CD4-positive, alpha-beta memory T cell (primary cell): Measurements from ENCODE around the gene CDH16. TPM values are rescaled to one million over a fixed set of nuclear protein-coding genes. Genes with fewer than 3 reads are reported as not detected.

ENCODE experiments used
- CTCF ChIA-PET: fragments of 350-600 bp; sonication (Branson Sonifier 250); formaldehyde crosslinking; loops from one replicate; lab custom pipeline; 2021; ENCODE audit warnings: inconsistent platforms; ENCODE audit not compliant: partially characterized antibody; lab: Charles Lee
- POLR2A ChIA-PET: fragments of 350-600 bp; sonication (Branson Sonifier 250); formaldehyde crosslinking; loops from one replicate; lab custom pipeline; 2021; ENCODE audit not compliant: partially characterized antibody; lab: Charles Lee
- DNase-seq, 5 donors: peaks; one replicate each; pipeline versions ENCODE4 v3.0.0 to v3.0.0-alpha.2; 2020 to 2022; ENCODE audit warnings: mixed read lengths in 1 of 5
- H3K27ac ChIP-seq: one replicate; pipeline ENCODE4 v1.7.0; 2013; ENCODE audit warnings: low read depth, low read length
- H3K27me3 ChIP-seq: 2 replicates; pipeline ENCODE4 v1.7.0; 2013; ENCODE audit warnings: mild to moderate bottlenecking, low read length, moderate library complexity; ENCODE audit not compliant: insufficient read depth
- H3K36me3 ChIP-seq: 2 replicates; pipeline ENCODE4 v1.7.0; 2013; ENCODE audit warnings: mild to moderate bottlenecking, low read length, moderate library complexity; ENCODE audit not compliant: insufficient read depth
- H3K4me1 ChIP-seq: 2 replicates; pipeline ENCODE4 v1.7.0; 2013; ENCODE audit warnings: mild to moderate bottlenecking, low read length, moderate library complexity; ENCODE audit not compliant: insufficient read depth
- H3K4me3 ChIP-seq, 2 donors: one replicate each; pipeline ENCODE4 v1.7.0; 2013; ENCODE audit warnings: low read length in 2 of 2, mild to moderate bottlenecking in 1 of 2
- H3K9me3 ChIP-seq, 2 donors: one replicate each; pipeline ENCODE4 v1.7.0; 2013; ENCODE audit warnings: low read length in 2 of 2, control low read depth in 1 of 2; ENCODE audit not compliant: control insufficient read depth in 1 of 2
- H3K27ac Mint-ChIP-seq, 7 donors: one replicate each; pipeline ENCODE4 v1.8.0; 2020 to 2021; ENCODE audit warnings: mixed read lengths in 7 of 7, mild to moderate bottlenecking in 6 of 7, inconsistent platforms in 3 of 7, moderate library complexity in 3 of 7
- H3K27me3 Mint-ChIP-seq, 2 donors: one replicate each; pipeline ENCODE4 v1.8.0; 2020 to 2021; ENCODE audit warnings: mixed read lengths in 2 of 2
- H3K36me3 Mint-ChIP-seq, 2 donors: one replicate each; pipeline ENCODE4 v1.8.0; 2020 to 2021; ENCODE audit warnings: mixed read lengths in 2 of 2, inconsistent platforms in 1 of 2, mild to moderate bottlenecking in 1 of 2
- H3K4me1 Mint-ChIP-seq, 4 donors: one replicate each; pipeline ENCODE4 v1.8.0; 2020 to 2021; ENCODE audit warnings: mixed read lengths in 4 of 4, mild to moderate bottlenecking in 1 of 4
- H3K4me3 Mint-ChIP-seq, 8 donors: one replicate each; pipeline ENCODE4 v1.8.0; 2020 to 2021; ENCODE audit warnings: mixed read lengths in 8 of 8, mild to moderate bottlenecking in 7 of 8, moderate library complexity in 6 of 8, inconsistent platforms in 3 of 8
- H3K9me3 Mint-ChIP-seq, 8 donors: one replicate each; pipeline ENCODE4 v1.8.0; 2020 to 2021; ENCODE audit warnings: mixed read lengths in 8 of 8, mild to moderate bottlenecking in 5 of 8, inconsistent platforms in 3 of 8, moderate library complexity in 1 of 8
- intact Hi-C: fragments of 100-400 bp; cut with micrococcal nuclease; formaldehyde crosslinking; loops from one replicate; pipeline ENCODE4 v1.15.1; 2023
- polyA plus RNA-seq, 2 donors: library from polyadenylated mRNA; unstranded; fragments of 300-500 nt; fragmentation: Illumina TruSeq; gene quantifications; one replicate each; pipeline ENCODE4 v1.2.3, GENCODE V29; 2021
- total RNA-seq, 2 experiments: library from RNA; stranded (reverse); gene quantifications; one replicate each; pipeline ENCODE4 v1.2.3, GENCODE V29; 2021

CDH16 gene
- total and polyA plus RNA-seq, 4 experiments from 2014 or later: not detected

- POLR2A ChIA-PET: interaction anchor here (0.8 kb wide), 1 partner anchor 15 kb away, joined by 3 read pairs; the partner anchor contains the start of gene PDP2
- Mint-ChIP-seq H3K4me1 (peaks cover 3 to 12% (median 9%) of the 10 kb centered on the region in 4 donors), H3K27ac (peak overlapping the region in 3 of 7 donors; percentile 14 to 78 (median 42)), H3K27me3 (no peaks in the 10 kb centered on the region), H3K4me3 (no peak overlapping the region), H3K36me3 (peaks cover 0 to 4% of the 10 kb centered on the region in 2 donors), H3K9me3 (no peaks in the 10 kb centered on the region)
- Histone ChIP-seq H3K36me3 (no peaks in the 10 kb centered on the region), H3K27me3 (no peaks in the 10 kb centered on the region), H3K27ac (no peak overlapping the region), H3K4me3 (no peak overlapping the region), H3K9me3 (no peaks in the 10 kb centered on the region), H3K4me1 (peaks cover 3% of the 10 kb centered on the region)
- DNase-seq: peak; percentile 42 to 61 (median 53)
- CTCF ChIA-PET: interaction anchor here (0.7 to 2.1 kb wide), 11 partner anchors 9 to 65 kb away, joined by 3 to 10 read pairs (median 3); partner anchors contain the start of genes NAE1 and PDP2
- intact Hi-C loops: loop anchor here (2.0 kb wide), 1 partner anchor 60 kb away; no protein-coding TSS in a partner anchor
Observed at GRCh38 chr16:66894948-66895688, 23.6 kb downstream of the CDH16 start.

- Histone ChIP-seq H3K4me3 (no peak overlapping the region), H3K36me3 (no peaks in the 10 kb centered on the region), H3K4me1 (peaks cover 3% of the 10 kb centered on the region), H3K27ac (no peak overlapping the region), H3K27me3 (no peaks in the 10 kb centered on the region), H3K9me3 (no peaks in the 10 kb centered on the region)
- no peak for DNase-seq
- ChIA-PET POLR2A (no interaction called here), CTCF (interaction anchor here (0.8 to 2.0 kb wide), 5 partner anchors 12 to 64 kb away, joined by 3 to 10 read pairs (median 4); partner anchors contain the start of genes NAE1 and PDP2)
- intact Hi-C loops: loop anchor here (2.0 kb wide), 1 partner anchor 61 kb away; no protein-coding TSS in a partner anchor
- Mint-ChIP-seq H3K27me3 (no peaks in the 10 kb centered on the region), H3K4me3 (no peak overlapping the region), H3K36me3 (peaks cover 0 to 4% of the 10 kb centered on the region in 2 donors), H3K9me3 (no peaks in the 10 kb centered on the region), H3K27ac (peak overlapping the region in 1 of 7 donors; percentile 42), H3K4me1 (peaks cover 3 to 12% (median 9%) of the 10 kb centered on the region in 4 donors)
Observed at GRCh38 chr16:66894055-66894454, 24.6 kb downstream of the CDH16 start.

GRCh38 chr16:66891797-66892196 lies 26.9 kb downstream of the CDH16 start:
- Mint-ChIP-seq H3K9me3 (no peaks in the 10 kb centered on the region), H3K27ac (peak overlapping the region in 1 of 7 donors; percentile 25), H3K4me1 (peaks cover 10 to 23% (median 17%) of the 10 kb centered on the region in 4 donors), H3K36me3 (peaks cover 0 to 15% of the 10 kb centered on the region in 2 donors), H3K4me3 (no peak overlapping the region), H3K27me3 (no peaks in the 10 kb centered on the region)
- no peaks in the 10 kb centered on the region for H3K36me3 ChIP-seq
- ChIA-PET CTCF (interaction anchor here (1.0 to 3.9 kb wide), 4 partner anchors 19 to 61 kb away, joined by 3 to 12 read pairs (median 6); partner anchors contain the start of gene NAE1), POLR2A (interaction anchor here (0.6 to 1.6 kb wide), 2 partner anchors 12 to 34 kb away, joined by 3 to 6 read pairs; partner anchors contain the start of gene PDP2)
- no peaks in the 10 kb centered on the region for H3K9me3 ChIP-seq
- intact Hi-C loops: no loop called here
- H3K4me1 ChIP-seq: peaks cover 3% of the 10 kb centered on the region
- H3K27ac ChIP-seq: no peak overlapping the region
- H3K4me3 ChIP-seq: no peak overlapping the region
- H3K27me3 ChIP-seq: no peaks in the 10 kb centered on the region
- no peak for DNase-seq

GRCh38 chr16:66891360-66891759 lies 27.3 kb downstream of the CDH16 start:
- Mint-ChIP-seq H3K9me3 (no peaks in the 10 kb centered on the region), H3K27ac (peak overlapping the region in 3 of 7 donors; percentile 18 to 84 (median 24)), H3K4me1 (peaks cover 12 to 24% (median 19%) of the 10 kb centered on the region in 4 donors), H3K36me3 (peaks cover 0 to 15% of the 10 kb centered on the region in 2 donors), H3K27me3 (no peaks in the 10 kb centered on the region), H3K4me3 (peak overlapping the region in 1 of 8 donors; percentile 63)
- no peak for DNase-seq
- Histone ChIP-seq H3K4me1 (peaks cover 6% of the 10 kb centered on the region), H3K27ac (no peak overlapping the region), H3K4me3 (no peak overlapping the region), H3K27me3 (no peaks in the 10 kb centered on the region), H3K9me3 (no peaks in the 10 kb centered on the region), H3K36me3 (no peaks in the 10 kb centered on the region)
- ChIA-PET CTCF (interaction anchor here (1.3 to 3.9 kb wide), 2 partner anchors 11 to 18 kb away, joined by 6 to 12 read pairs; partner anchors contain the start of gene PDP2), POLR2A (no interaction called here)
- intact Hi-C loops: no loop called here

GRCh38 chr16:66890799-66891198 lies 27.9 kb downstream of the CDH16 start:
- peaks cover 12 to 26% (median 18%) of the 10 kb centered on the region in 4 donors for H3K4me1 Mint-ChIP-seq
- ChIA-PET CTCF (interaction anchor here (1.0 to 3.9 kb wide), 4 partner anchors 10 to 23 kb away, joined by 4 to 12 read pairs (median 8); partner anchors contain the start of gene PDP2), POLR2A (no interaction called here)
- peaks cover 8% of the 10 kb centered on the region for H3K4me1 ChIP-seq
- H3K9me3 Mint-ChIP-seq: no peaks in the 10 kb centered on the region
- H3K4me3 ChIP-seq: no peak overlapping the region
- peak overlapping the region in 1 of 7 donors; percentile 48 for H3K27ac Mint-ChIP-seq
- no peak overlapping the region for H3K4me3 Mint-ChIP-seq
- H3K27me3 ChIP-seq: no peaks in the 10 kb centered on the region
- no peak overlapping the region for H3K27ac ChIP-seq
- DNase-seq: no peak
- H3K27me3 Mint-ChIP-seq: no peaks in the 10 kb centered on the region
- H3K9me3 ChIP-seq: no peaks in the 10 kb centered on the region
- H3K36me3 ChIP-seq: peaks cover 5% of the 10 kb centered on the region
- intact Hi-C loops: no loop called here
- H3K36me3 Mint-ChIP-seq: peaks cover under 1 to 18% of the 10 kb centered on the region in 2 donors

- no peak for DNase-seq
- peaks cover 10 to 30% of the 10 kb centered on the region in 2 donors for H3K36me3 Mint-ChIP-seq
- H3K36me3 ChIP-seq: peaks cover 17% of the 10 kb centered on the region
- no peaks in the 10 kb centered on the region for H3K27me3 Mint-ChIP-seq
- H3K4me3 Mint-ChIP-seq: no peak overlapping the region
- H3K27ac Mint-ChIP-seq: peak overlapping the region in 1 of 7 donors; percentile 30
- no peaks in the 10 kb centered on the region for H3K27me3 ChIP-seq
- ChIA-PET POLR2A (no interaction called here), CTCF (interaction anchor here (0.6 to 3.9 kb wide), 3 partner anchors 17 to 343 kb away, joined by 3 to 12 read pairs (median 9); no protein-coding TSS in a partner anchor)
- intact Hi-C loops: no loop called here
- no peak overlapping the region for H3K27ac ChIP-seq
- peaks cover 8% of the 10 kb centered on the region for H3K4me1 ChIP-seq
- H3K9me3 Mint-ChIP-seq: no peaks in the 10 kb centered on the region
- no peak overlapping the region for H3K4me3 ChIP-seq
- no peaks in the 10 kb centered on the region for H3K9me3 ChIP-seq
- peaks cover 11 to 26% (median 20%) of the 10 kb centered on the region in 4 donors for H3K4me1 Mint-ChIP-seq
Observed at GRCh38 chr16:66889622-66890021, 29.1 kb downstream of the CDH16 start.
